ENCODE measurements around the gene GSTM4.

The GSTM4 gene

GRCh38 chr1:109655615-109656519 is at the start of gene GSTM4:
Gene GSTM4 (plus strand): TSS chr1:109656099. CDS start chr1:109656390, 291 bp downstream.
- peak; percentile 62 for DNase-seq

- DNase-seq = no peak
Observed at GRCh38 chr1:109609881-109610280, 46.0 kb upstream of the GSTM4 start.

GRCh38 chr1:109610609-109611307 is 45.1 kb upstream of the GSTM4 start:
- DNase-seq = no peak

- no peak for DNase-seq
Observed at GRCh38 chr1:109611308-109611990, 44.5 kb upstream of the GSTM4 start.

- DNase-seq = no peak
Observed at GRCh38 chr1:109613361-109614147, 42.3 kb upstream of the GSTM4 start.

GRCh38 chr1:109615879-109616278 is 40.0 kb upstream of the GSTM4 start:
- peak; percentile 52 for DNase-seq

- no peak for DNase-seq
Observed at GRCh38 chr1:109616391-109616790, 39.5 kb upstream of the GSTM4 start.

GRCh38 chr1:109617291-109617801 is 38.6 kb upstream of the GSTM4 start:
- DNase-seq = peak; percentile 34

GRCh38 chr1:109618661-109619575 is 37.0 kb upstream of the GSTM4 start:
- no peak for DNase-seq

GRCh38 chr1:109619576-109620400 is 36.1 kb upstream of the GSTM4 start, which contains the start of the genes AMPD2 and GNAT2:
Gene AMPD2 (plus strand): TSS chr1:109619837. CDS start chr1:109621176, 1,339 bp downstream.
Gene GNAT2 (minus strand): TSS chr1:109619616. CDS start chr1:109612870, 6,746 bp downstream.
- peak; percentile 86 for DNase-seq

GRCh38 chr1:109620401-109620791 is 35.5 kb upstream of the GSTM4 start:
- DNase-seq = no peak

GRCh38 chr1:109620841-109621286 is 35.0 kb upstream of the GSTM4 start:
- peak; percentile 97 for DNase-seq

- DNase-seq = no peak
Observed at GRCh38 chr1:109621379-109622136, 34.3 kb upstream of the GSTM4 start.

- DNase-seq = no peak
Observed at GRCh38 chr1:109622137-109622892, 33.6 kb upstream of the GSTM4 start.

GRCh38 chr1:109622895-109623294 is 33.0 kb upstream of the GSTM4 start:
- no peak for DNase-seq

GRCh38 chr1:109623601-109624161 is 32.2 kb upstream of the GSTM4 start:
- DNase-seq = no peak

- no peak for DNase-seq
Observed at GRCh38 chr1:109624201-109625010, 31.5 kb upstream of the GSTM4 start.

Measured in CD4-positive, alpha-beta T cell treated with Interleukin-12 subunit alpha and Interleukin-12 subunit beta, for 1 hour (primary cell).